GM19324 (cell line): ENCODE results near the gene INAFM1.
"Not testable (repeated sequence)": the region's sequence is repeated elsewhere in the genome, so short reads cannot be mapped to it uniquely, and the experiment has no call there.

Experiments
- ATAC-seq: cut with Tn5 transposase; IDR thresholded peaks from one replicate; pipeline ENCODE4 v1.9.1; 2021; ENCODE audit warnings: mild to moderate bottlenecking, moderate library complexity; ENCODE audit not compliant: unreplicated experiment, low FRiP score

The INAFM1 gene

GRCh38 chr19:47266401-47266941 is 8.2 kb upstream of the INAFM1 start:
- no peak for ATAC-seq

DNA sequence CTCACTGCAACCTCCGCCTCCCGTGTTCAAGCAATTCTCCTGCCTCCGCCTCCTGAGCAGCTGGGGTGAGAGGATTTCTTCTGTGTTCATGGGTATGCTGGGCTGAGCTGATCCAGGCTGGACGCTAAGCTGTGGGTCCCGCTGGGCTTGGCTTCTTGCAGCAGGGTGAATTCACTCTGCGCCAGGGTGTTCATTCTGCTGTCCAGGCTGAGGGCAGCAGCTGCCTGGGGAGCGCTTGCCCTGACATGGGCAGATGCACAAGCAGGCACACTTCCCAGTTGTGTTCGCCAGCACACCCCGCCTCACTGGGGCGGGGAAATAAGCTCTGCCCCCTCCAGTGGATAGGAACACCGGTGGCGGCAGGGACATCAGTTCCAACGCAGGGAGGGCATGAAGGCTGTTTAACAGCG is 7.3 kb upstream of the INAFM1 start:
- ATAC-seq = no peak

DNA sequence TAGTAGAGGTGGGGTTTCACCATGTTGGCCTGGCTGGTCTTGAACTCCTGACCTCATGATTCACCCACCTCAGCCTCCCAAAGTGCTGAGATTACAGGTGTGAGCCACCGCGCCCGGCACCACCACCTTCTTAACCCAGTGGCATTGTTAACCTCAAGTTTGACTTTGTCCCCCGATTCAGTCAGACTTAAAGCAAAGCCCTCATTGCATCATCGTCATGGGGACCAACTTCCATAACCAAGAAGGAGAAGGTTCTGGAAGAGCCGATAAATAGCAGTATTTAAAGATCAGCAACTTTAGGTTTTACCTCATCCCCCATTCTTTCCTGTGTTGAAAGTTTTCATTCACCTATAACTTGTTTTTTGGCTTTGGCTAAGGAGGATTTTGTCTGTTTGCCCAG is 6.7 kb upstream of the INAFM1 start:
- ATAC-seq = no peak

DNA sequence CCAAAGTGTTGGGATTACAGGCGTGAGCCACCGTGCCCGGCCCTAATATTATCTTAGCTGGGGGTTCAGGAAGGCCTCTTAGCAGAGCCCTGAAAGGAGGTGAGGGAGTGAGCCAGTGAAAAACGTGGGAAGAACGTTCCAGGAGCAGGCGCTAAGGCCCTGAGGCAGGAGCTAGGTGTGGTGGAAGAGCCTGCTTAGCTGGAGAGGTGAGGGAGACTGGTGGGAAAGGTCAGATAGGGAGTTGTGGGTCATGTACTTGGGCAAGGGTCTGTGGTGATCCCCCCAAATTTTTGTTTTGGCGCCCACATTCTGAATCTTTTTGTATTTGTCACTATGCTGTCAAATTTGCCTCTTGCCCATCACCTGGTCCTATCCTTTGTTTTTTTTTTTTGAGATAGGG is 5.1 kb upstream of the INAFM1 start:
- no peak for ATAC-seq

- ATAC-seq = no peak
These were observed 4.3 kb upstream of the INAFM1 start for GRCh38 chr19:47270408-47270807.

GRCh38 chr19:47271949-47272348 is 2.7 kb upstream of the INAFM1 start:
- no peak for ATAC-seq

GRCh38 chr19:47272448-47273312 is 2.0 kb upstream of the INAFM1 start:
- no peak for ATAC-seq

GRCh38 chr19:47273313-47274070 is 1.2 kb upstream of the INAFM1 start:
- peak; percentile 54 for ATAC-seq

DNA sequence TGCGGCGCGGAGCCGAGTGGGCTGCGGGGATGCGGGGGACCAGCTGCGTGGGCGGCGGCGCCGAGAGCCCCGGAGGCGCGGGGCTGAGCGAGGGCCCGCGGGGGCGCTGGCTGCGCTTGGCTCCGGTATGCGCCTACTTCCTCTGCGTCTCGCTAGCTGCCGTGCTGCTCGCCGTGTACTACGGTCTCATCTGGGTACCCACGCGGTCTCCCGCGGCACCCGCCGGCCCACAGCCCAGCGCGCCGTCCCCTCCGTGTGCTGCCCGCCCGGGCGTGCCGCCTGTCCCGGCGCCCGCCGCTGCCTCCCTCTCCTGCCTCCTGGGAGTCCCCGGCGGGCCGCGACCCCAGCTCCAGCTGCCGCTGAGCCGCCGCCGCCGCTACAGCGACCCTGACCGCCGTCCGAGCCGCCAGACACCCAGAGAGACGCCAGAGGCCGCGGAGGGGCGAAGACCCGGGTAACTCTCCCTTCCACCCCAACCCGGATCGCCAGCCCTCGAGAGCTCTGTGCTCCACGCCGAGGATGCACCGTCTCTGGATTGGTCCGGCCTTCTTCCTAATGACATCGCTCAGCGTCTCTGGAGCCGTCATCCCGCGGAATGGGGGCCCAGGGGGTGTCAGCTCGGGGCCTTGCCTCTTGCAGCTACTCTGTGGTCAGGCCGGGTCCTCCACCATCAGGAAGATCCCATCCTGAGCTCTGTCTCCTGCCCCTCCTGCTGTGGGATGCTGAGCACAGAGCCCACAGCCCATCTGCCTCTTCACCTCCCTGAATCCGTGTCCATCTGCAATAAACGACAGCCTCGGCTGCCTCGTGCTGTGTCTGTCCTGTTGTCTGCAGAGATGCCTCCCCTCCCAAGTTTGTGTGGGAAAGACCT is 441 bp downstream of the INAFM1 start:
- peak; percentile 39 for ATAC-seq

DNA sequence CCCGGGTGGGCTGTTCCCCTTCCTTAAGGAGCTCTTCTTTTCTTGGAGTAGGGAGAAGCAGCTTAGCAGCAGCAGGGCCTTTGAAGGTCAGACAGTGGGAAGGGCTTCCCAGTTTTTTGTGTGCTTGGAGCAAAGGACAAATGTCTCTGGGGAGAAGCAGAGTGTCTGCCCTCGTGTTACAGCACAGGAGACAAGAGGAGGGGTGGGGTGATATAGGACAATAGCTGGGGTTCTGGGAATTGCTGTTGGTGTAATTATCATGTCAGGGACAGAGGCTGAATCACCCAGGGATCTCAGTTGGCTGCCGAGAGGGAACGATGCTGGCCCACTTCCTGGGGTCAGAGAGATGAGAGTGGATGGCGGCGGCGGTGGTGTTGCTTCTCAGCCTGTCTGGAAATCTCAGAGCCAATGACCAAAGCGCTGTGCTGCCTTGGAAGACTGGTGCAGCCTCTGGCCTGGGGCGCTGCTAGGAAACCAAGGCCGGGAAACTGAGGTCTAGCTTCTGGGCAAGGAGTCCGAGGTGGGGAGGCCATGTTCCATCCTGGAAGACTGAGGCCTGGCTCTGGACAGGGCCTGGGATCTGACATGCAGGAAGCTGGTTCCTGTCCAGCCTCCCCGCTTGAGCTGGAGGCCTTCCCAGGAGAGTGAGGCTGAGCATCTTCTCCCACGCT is 1.2 kb downstream of the INAFM1 start:
- ATAC-seq = no peak

DNA sequence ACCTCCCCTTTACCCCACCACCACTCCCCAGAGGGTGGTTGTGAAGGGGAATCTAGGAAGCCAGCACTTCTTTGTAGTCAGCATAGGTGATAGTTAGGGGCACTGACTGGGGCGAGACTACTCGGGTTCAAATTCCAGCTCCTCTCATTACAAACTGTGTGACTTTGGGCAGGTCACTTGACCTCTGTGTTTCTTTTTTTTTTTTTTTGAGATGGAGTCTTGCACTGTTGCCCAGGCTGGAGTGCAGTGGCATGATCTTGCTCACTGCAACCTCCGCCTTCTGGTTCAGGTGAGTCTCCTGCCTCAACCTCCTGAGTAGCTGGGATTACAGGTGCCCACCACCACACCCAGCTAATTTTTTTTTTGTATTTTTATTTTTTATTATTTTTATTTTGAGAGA is 1.8 kb downstream of the INAFM1 start:
- ATAC-seq = not testable (repeated sequence)

DNA sequence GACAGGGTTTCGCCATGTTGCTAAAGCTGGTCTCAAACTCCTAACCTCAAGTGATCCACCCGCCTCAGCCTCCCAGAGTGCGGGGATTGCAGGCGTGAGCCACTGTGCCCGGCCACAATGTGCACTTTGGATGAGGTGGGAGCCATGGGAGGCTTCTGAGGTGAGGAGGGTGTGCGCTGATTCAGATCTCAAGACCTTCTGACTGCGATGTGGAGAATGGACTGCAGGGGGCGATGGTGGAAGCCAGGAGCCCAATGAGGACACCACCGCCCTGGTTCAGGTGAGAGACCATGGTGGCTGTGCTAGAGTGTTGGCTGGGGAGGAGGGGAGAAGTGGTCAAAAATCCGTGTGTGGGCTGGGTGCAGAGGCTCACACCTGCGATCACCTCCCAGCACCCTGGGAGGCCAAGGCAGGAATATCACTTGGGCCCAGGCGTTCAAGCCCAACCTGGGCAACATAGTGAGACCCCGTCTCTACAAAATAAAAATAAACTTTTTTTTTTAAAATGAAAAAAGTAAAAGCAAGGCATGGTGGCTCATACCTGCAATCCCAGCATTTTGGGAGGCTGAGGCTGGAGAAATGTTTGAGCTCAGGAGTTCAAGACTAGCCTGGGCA is 5.6 kb downstream of the INAFM1 start:
- ATAC-seq = no peak

DNA sequence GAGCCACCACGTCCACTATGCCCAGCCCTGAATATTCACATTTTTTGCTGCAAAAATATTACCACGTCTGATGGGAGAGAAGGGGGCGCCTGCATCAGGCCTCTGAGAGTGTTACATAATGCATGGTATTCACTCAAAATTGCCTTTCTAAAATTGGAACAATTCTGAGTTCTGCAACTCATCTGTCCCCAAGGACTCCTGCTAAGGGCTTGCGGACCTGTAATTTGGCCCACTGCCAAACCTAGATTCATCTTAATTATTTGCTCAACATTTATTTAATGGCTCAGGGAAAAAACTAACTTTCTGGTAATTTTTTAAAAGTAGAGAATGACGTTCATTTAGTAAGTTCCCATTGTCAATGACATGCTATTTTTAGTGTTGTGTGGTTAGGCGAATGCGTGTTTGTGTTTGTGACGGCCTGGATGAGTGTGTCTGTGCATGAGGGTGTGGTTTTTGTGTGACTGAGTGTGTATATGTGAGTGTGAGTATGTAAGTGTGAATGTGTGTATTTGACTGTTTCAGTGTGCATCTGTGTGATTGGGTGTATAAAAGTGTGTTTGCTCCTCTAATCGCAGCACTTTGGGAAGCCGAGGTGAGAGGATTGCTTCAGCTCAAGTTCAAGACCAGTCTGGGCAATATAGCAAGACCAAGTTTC is 8.8 kb downstream of the INAFM1 start:
- no peak for ATAC-seq

DNA sequence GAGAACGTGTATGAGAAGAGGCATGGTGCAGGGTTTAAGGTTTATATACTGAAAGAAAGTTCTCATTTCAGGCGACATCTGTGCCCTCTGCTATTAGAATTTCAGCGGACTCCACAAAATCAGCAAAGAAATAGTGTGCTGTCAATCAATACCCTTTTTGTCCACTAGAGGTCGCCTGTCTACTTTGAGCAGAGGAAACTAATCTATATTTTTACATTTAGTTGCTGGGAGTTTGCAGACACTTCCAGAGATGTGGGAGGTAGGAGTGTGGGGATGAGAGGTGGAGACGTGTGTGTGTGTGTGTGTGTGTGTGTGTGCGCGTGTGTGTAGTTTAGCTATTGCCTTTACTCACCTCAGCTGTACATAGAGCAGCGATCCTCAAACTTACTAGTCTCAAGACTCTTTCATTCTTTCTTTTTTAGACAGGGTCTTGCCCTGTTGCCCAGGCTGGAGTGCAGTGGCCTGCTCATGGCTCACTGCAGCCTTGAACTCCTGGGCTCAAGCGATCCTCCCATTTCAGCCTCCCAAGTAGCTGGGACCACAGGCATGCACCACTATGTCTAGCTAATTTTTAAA is 9.7 kb downstream of the INAFM1 start:
- ATAC-seq = no peak

DNA sequence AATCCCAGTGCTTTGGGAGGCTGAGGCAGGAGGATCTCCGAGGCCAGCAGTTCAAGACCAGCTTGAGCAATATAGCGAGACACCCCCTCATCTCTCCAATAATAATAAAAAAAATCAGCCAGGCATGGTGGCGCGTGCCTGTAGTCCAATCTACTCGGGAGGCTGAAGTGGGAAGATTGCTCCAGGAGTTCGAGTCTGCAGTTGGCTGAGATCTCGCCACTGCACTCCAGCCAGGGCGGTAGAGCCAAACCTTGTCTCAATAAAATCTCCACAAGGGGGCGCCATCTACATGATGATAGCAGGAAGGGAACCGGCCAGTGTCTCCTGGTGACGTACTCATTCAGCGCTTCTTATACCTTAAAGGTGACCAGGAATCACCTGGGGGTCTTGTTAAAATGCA is 21.4 kb downstream of the INAFM1 start:
- no peak for ATAC-seq

DNA sequence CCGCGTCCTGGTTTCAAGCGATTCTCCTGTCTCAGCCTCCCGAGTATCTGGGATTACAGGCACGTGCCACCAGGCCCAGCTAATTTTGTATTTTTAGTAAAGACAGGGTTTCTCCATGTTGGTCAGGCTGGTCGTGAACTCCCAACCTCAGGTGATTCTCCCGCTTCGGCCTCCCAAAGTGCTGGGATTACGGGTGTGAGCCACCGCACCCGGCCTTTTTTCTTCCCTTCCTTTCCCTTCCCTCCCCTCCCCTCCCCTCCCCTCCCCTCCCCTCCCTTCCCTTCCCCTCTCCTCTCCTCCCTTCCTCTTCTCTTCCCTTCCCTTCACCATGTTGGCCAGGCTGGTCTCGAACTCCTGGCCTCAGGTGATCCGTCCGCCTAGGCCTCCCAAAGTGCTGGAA is 26.2 kb downstream of the INAFM1 start:
- ATAC-seq = not testable (repeated sequence)

- ATAC-seq = no peak
These were observed 27.6 kb downstream of the INAFM1 start for GRCh38 chr19:47302249-47302648.

- no peak for ATAC-seq
These were observed 29.3 kb downstream of the INAFM1 start for GRCh38 chr19:47303966-47304365.

GRCh38 chr19:47305309-47305751 is 30.6 kb downstream of the INAFM1 start:
- no peak for ATAC-seq
